ENCODE data around the gene SLC25A36.
"Not testable (repeated sequence)": the region's sequence is repeated elsewhere in the genome, so short reads cannot be mapped to it uniquely, and the experiment has no call there.

The SLC25A36 gene

GRCh38 chr3:140994316-140994715, 52.7 kb downstream of the SLC25A36 start:
- Histone ChIP-seq H3K9me3 (ENCODE audit: control extremely low read depth in 1 of 5, control insufficient read depth in 4 of 5, insufficient read depth in 2 of 5, low read depth in 1 of 5, low read length in 4 of 5) (peaks cover 0 to 9% (median 0%) of the 10 kb centered on the region in 5 experiments), H3K27me3 (replicated peaks in 2 of 5; ENCODE audit: control insufficient read depth in 4 of 5, insufficient read depth in 5 of 5, low read length in 4 of 5) (peaks cover 0 to 6% (median 0%) of the 10 kb centered on the region in 5 experiments), H3K27ac (ENCODE audit: insufficient read depth in 1 of 2, low read depth in 1 of 2, low read length in 2 of 2, poor library complexity in 1 of 2, severe bottlenecking in 2 of 2) (no peak overlapping the region), H3K4me1 (ENCODE audit: control extremely low read depth in 1 of 4, control insufficient read depth in 4 of 4, insufficient read depth in 4 of 4, low read length in 3 of 4) (no peaks in the 10 kb centered on the region), H3K4me3 (ENCODE audit: control insufficient read depth in 1 of 7, extremely low read depth in 1 of 7, insufficient read depth in 4 of 7, low read depth in 2 of 7, low read length in 6 of 7) (no peak overlapping the region), H3K36me3 (ENCODE audit: control insufficient read depth in 4 of 4, insufficient read depth in 4 of 4, low read length in 3 of 4) (no peaks in the 10 kb centered on the region)
- CTCF ChIA-PET = no interaction called here
- 100% methylated on average over 1 of the region's 1 CpG for WGBS (ENCODE audit: insufficient coverage)
- POLR2A ChIA-PET = no interaction called here
- no peak for DNase-seq

- CTCF ChIA-PET; H3K9me3 ChIP-seq (ENCODE audit: control extremely low read depth in 1 of 5, control insufficient read depth in 4 of 5, insufficient read depth in 2 of 5, low read depth in 1 of 5, low read length in 4 of 5); POLR2A ChIA-PET: not testable (repeated sequence)
Observed at GRCh38 chr3:140994861-140995260, 53.2 kb downstream of the SLC25A36 start.

GRCh38 chr3:140995881-140996280, 54.2 kb downstream of the SLC25A36 start:
- H3K27me3 ChIP-seq (replicated peaks in 2 of 5; ENCODE audit: control insufficient read depth in 4 of 5, insufficient read depth in 5 of 5, low read length in 4 of 5) = peaks cover 0 to 6% (median 0%) of the 10 kb centered on the region in 5 experiments
- peaks cover 0 to 9% (median 0%) of the 10 kb centered on the region in 5 experiments for H3K9me3 ChIP-seq (ENCODE audit: control extremely low read depth in 1 of 5, control insufficient read depth in 4 of 5, insufficient read depth in 2 of 5, low read depth in 1 of 5, low read length in 4 of 5)
- WGBS (ENCODE audit: insufficient coverage) = 100% methylated on average over 1 of the region's 2 CpGs
- H3K27ac ChIP-seq (ENCODE audit: insufficient read depth in 1 of 2, low read depth in 1 of 2, low read length in 2 of 2, poor library complexity in 1 of 2, severe bottlenecking in 2 of 2) = no peak overlapping the region
- no peaks in the 10 kb centered on the region for H3K4me1 ChIP-seq (ENCODE audit: control extremely low read depth in 1 of 4, control insufficient read depth in 4 of 4, insufficient read depth in 4 of 4, low read length in 3 of 4)
- DNase-seq = no peak
- POLR2A ChIA-PET = no interaction called here
- H3K4me3 ChIP-seq (ENCODE audit: control insufficient read depth in 1 of 7, extremely low read depth in 1 of 7, insufficient read depth in 4 of 7, low read depth in 2 of 7, low read length in 6 of 7) = no peak overlapping the region
- CTCF ChIA-PET = interaction anchor here (1.3 kb wide), 1 partner anchor 196 kb away, joined by 3 read pairs; no protein-coding TSS in a partner anchor
- H3K36me3 ChIP-seq (ENCODE audit: control insufficient read depth in 4 of 4, insufficient read depth in 4 of 4, low read length in 3 of 4) = no peaks in the 10 kb centered on the region

More at GRCh38 chr3:140994861-140995260, 53.2 kb downstream of the SLC25A36 start:
- not testable (repeated sequence) for H3K4me1 ChIP-seq (ENCODE audit: control extremely low read depth in 1 of 4, control insufficient read depth in 4 of 4, insufficient read depth in 4 of 4, low read length in 3 of 4); H3K27ac ChIP-seq (ENCODE audit: insufficient read depth in 1 of 2, low read depth in 1 of 2, low read length in 2 of 2, poor library complexity in 1 of 2, severe bottlenecking in 2 of 2); DNase-seq; H3K36me3 ChIP-seq (ENCODE audit: control insufficient read depth in 4 of 4, insufficient read depth in 4 of 4, low read length in 3 of 4); H3K4me3 ChIP-seq (ENCODE audit: control insufficient read depth in 1 of 7, extremely low read depth in 1 of 7, insufficient read depth in 4 of 7, low read depth in 2 of 7, low read length in 6 of 7); H3K27me3 ChIP-seq (replicated peaks in 2 of 5; ENCODE audit: control insufficient read depth in 4 of 5, insufficient read depth in 5 of 5, low read length in 4 of 5)
- 100% methylated on average over 1 of the region's 2 CpGs for WGBS (ENCODE audit: insufficient coverage)

- Histone ChIP-seq H3K4me1 (ENCODE audit: control extremely low read depth in 1 of 4, control insufficient read depth in 4 of 4, insufficient read depth in 4 of 4, low read length in 3 of 4) (no peaks in the 10 kb centered on the region), H3K27ac (ENCODE audit: insufficient read depth in 1 of 2, low read depth in 1 of 2, low read length in 2 of 2, poor library complexity in 1 of 2, severe bottlenecking in 2 of 2) (no peak overlapping the region), H3K36me3 (ENCODE audit: control insufficient read depth in 4 of 4, insufficient read depth in 4 of 4, low read length in 3 of 4) (no peaks in the 10 kb centered on the region), H3K9me3 (ENCODE audit: control extremely low read depth in 1 of 5, control insufficient read depth in 4 of 5, insufficient read depth in 2 of 5, low read depth in 1 of 5, low read length in 4 of 5) (peaks cover 0 to 9% (median 0%) of the 10 kb centered on the region in 5 experiments), H3K27me3 (replicated peaks in 2 of 5; ENCODE audit: control insufficient read depth in 4 of 5, insufficient read depth in 5 of 5, low read length in 4 of 5) (peaks cover 0 to 4% (median 0%) of the 10 kb centered on the region in 5 experiments), H3K4me3 (ENCODE audit: control insufficient read depth in 1 of 7, extremely low read depth in 1 of 7, insufficient read depth in 4 of 7, low read depth in 2 of 7, low read length in 6 of 7) (no peak overlapping the region)
- 9% methylated on average over 2 of the region's 2 CpGs for WGBS (ENCODE audit: insufficient coverage)
- peak; percentile 49 to 63 (median 59) for DNase-seq
- ChIA-PET CTCF (interaction anchor here (0.8 to 5.3 kb wide), 17 partner anchors 12 to 452 kb away, joined by 3 to 44 read pairs (median 5); partner anchors contain the start of gene SPSB4), POLR2A (no interaction called here)
Observed at GRCh38 chr3:141000027-141000663, 58.5 kb downstream of the SLC25A36 start.

- H3K27ac ChIP-seq (ENCODE audit: insufficient read depth in 1 of 2, low read depth in 1 of 2, low read length in 2 of 2, poor library complexity in 1 of 2, severe bottlenecking in 2 of 2) = no peak overlapping the region
- 100% methylated on average over 1 of the region's 2 CpGs for WGBS (ENCODE audit: insufficient coverage)
- no peak for DNase-seq
- CTCF ChIA-PET = interaction anchor here (0.8 to 5.3 kb wide), 15 partner anchors 11 to 452 kb away, joined by 3 to 44 read pairs (median 5); partner anchors contain the start of gene SPSB4
- no peaks in the 10 kb centered on the region for H3K36me3 ChIP-seq (ENCODE audit: control insufficient read depth in 4 of 4, insufficient read depth in 4 of 4, low read length in 3 of 4)
- H3K9me3 ChIP-seq (ENCODE audit: control extremely low read depth in 1 of 5, control insufficient read depth in 4 of 5, insufficient read depth in 2 of 5, low read depth in 1 of 5, low read length in 4 of 5) = peaks cover 0 to 9% (median 0%) of the 10 kb centered on the region in 5 experiments
- no peaks in the 10 kb centered on the region for H3K4me1 ChIP-seq (ENCODE audit: control extremely low read depth in 1 of 4, control insufficient read depth in 4 of 4, insufficient read depth in 4 of 4, low read length in 3 of 4)
- POLR2A ChIA-PET = no interaction called here
- H3K27me3 ChIP-seq (replicated peaks in 2 of 5; ENCODE audit: control insufficient read depth in 4 of 5, insufficient read depth in 5 of 5, low read length in 4 of 5) = peaks cover 0 to 4% (median 0%) of the 10 kb centered on the region in 5 experiments
- H3K4me3 ChIP-seq (ENCODE audit: control insufficient read depth in 1 of 7, extremely low read depth in 1 of 7, insufficient read depth in 4 of 7, low read depth in 2 of 7, low read length in 6 of 7) = no peak overlapping the region
Observed at GRCh38 chr3:141000686-141001085, 59.0 kb downstream of the SLC25A36 start.

- no peak for DNase-seq
- no peaks in the 10 kb centered on the region for H3K36me3 ChIP-seq (ENCODE audit: control insufficient read depth in 4 of 4, insufficient read depth in 4 of 4, low read length in 3 of 4)
- no peaks in the 10 kb centered on the region for H3K9me3 ChIP-seq (ENCODE audit: control extremely low read depth in 1 of 5, control insufficient read depth in 4 of 5, insufficient read depth in 2 of 5, low read depth in 1 of 5, low read length in 4 of 5)
- ChIA-PET POLR2A (no interaction called here), CTCF (interaction anchor here (1.5 kb wide), 1 partner anchor 11 kb away, joined by 3 read pairs; no protein-coding TSS in a partner anchor)
- H3K4me1 ChIP-seq (ENCODE audit: control extremely low read depth in 1 of 4, control insufficient read depth in 4 of 4, insufficient read depth in 4 of 4, low read length in 3 of 4) = no peaks in the 10 kb centered on the region
- peaks cover 0 to 1% (median 0%) of the 10 kb centered on the region in 5 experiments for H3K27me3 ChIP-seq (replicated peaks in 2 of 5; ENCODE audit: control insufficient read depth in 4 of 5, insufficient read depth in 5 of 5, low read length in 4 of 5)
- no CpG with 5 or more reads among the region's 1 CpG for WGBS (ENCODE audit: insufficient coverage)
- H3K4me3 ChIP-seq (ENCODE audit: control insufficient read depth in 1 of 7, extremely low read depth in 1 of 7, insufficient read depth in 4 of 7, low read depth in 2 of 7, low read length in 6 of 7) = no peak overlapping the region
- H3K27ac ChIP-seq (ENCODE audit: insufficient read depth in 1 of 2, low read depth in 1 of 2, low read length in 2 of 2, poor library complexity in 1 of 2, severe bottlenecking in 2 of 2) = no peak overlapping the region
Observed at GRCh38 chr3:141006344-141006743, 64.7 kb downstream of the SLC25A36 start.

- no peak for DNase-seq
- Histone ChIP-seq H3K4me1 (ENCODE audit: control extremely low read depth in 1 of 4, control insufficient read depth in 4 of 4, insufficient read depth in 4 of 4, low read length in 3 of 4) (peaks cover 0 to 4% (median 0%) of the 10 kb centered on the region in 4 experiments), H3K9me3 (ENCODE audit: control extremely low read depth in 1 of 5, control insufficient read depth in 4 of 5, insufficient read depth in 2 of 5, low read depth in 1 of 5, low read length in 4 of 5) (no peaks in the 10 kb centered on the region), H3K27me3 (replicated peaks in 2 of 5; ENCODE audit: control insufficient read depth in 4 of 5, insufficient read depth in 5 of 5, low read length in 4 of 5) (peaks cover 0 to 2% (median 0%) of the 10 kb centered on the region in 5 experiments), H3K4me3 (ENCODE audit: control insufficient read depth in 1 of 7, extremely low read depth in 1 of 7, insufficient read depth in 4 of 7, low read depth in 2 of 7, low read length in 6 of 7) (no peak overlapping the region), H3K36me3 (ENCODE audit: control insufficient read depth in 4 of 4, insufficient read depth in 4 of 4, low read length in 3 of 4) (no peaks in the 10 kb centered on the region), H3K27ac (ENCODE audit: insufficient read depth in 1 of 2, low read depth in 1 of 2, low read length in 2 of 2, poor library complexity in 1 of 2, severe bottlenecking in 2 of 2) (no peak overlapping the region)
- POLR2A ChIA-PET = no interaction called here
- CTCF ChIA-PET = interaction anchor here (0.6 to 6.0 kb wide), 10 partner anchors 9 to 183 kb away, joined by 3 to 43 read pairs (median 6); no protein-coding TSS in a partner anchor
- WGBS (ENCODE audit: insufficient coverage) = no CpG with 5 or more reads among the region's 3 CpGs
Observed at GRCh38 chr3:141009496-141009895, 67.9 kb downstream of the SLC25A36 start.
